Lower leg skin (tissue), 4 donors: Measurements from ENCODE around the gene TP53AIP1. TPM values are rescaled to one million over a fixed set of nuclear protein-coding genes. Genes with fewer than 3 reads are reported as not detected.

Experiments used
- DNase-seq, 2 donors: peaks; one replicate each; pipeline ENCODE4 v3.0.0-alpha.2; 2019; ENCODE audit warnings: low spot score in 2 of 2
- H3K4me3 ChIP-seq: fragments of 200-600 bp; sonication (generic); 2 replicates; pipeline ENCODE4 v1.5.1; 2017; ENCODE audit warnings: mild to moderate bottlenecking, low read depth; ENCODE audit not compliant: poor library complexity, severe bottlenecking
- CTCF ChIP-seq, 3 donors: fragments of 450-650 bp; IDR thresholded peaks; one replicate each; pipeline ENCODE4 v1.5.1; 2016; ENCODE audit warnings: antibody characterized with exemption in 3 of 3, mild to moderate bottlenecking in 3 of 3, moderate library complexity in 2 of 3
- POLR2A ChIP-seq, 2 donors: fragments of 450-650 bp; IDR thresholded peaks; one replicate each; pipeline ENCODE4 v1.6.1; 2016 to 2017; ENCODE audit warnings: antibody characterized with exemption in 2 of 2, mild to moderate bottlenecking in 1 of 2, moderate library complexity in 1 of 2
- WGBS, 2 donors: methylation state at CpG; one replicate each; pipeline ENCODE4 v1.1.5; 2018; 5-methylcytosine and 5-hydroxymethylcytosine counted together
- intact Hi-C: fragments of 100-400 bp; cut with DNase I; formaldehyde crosslinking; loops from one replicate; pipeline ENCODE4 v1.15.0; 2023; ENCODE audit warnings: low total_unique reads
- total RNA-seq, 4 donors: library from RNA; depleted of rRNA; stranded (reverse); fragments of >200 nt; gene quantifications; one replicate each; pipeline ENCODE4 v1.1.0, GENCODE V29; 2016

Gene TP53AIP1
- total RNA-seq, 4 donors from 2014 or later, result 9.2 to 17.3 (median 16.2) TPM

- intact Hi-C loops, result no loop called here
- no peak for DNase-seq
- WGBS, 2 donors, result 22% methylated on average over 4 to 9 of the region's 9 CpGs
- TF ChIP-seq CTCF (IDR thresholded peaks at IDR 0.05), result no peak
- TF ChIP-seq POLR2A (IDR thresholded peaks at IDR 0.05), result no peak
- no peak overlapping the region for H3K4me3 ChIP-seq
These were observed 52.5 kb downstream of the TP53AIP1 start for GRCh38 chr11:128890216-128890542.

GRCh38 chr11:128889657-128890213 is 52.9 kb downstream of the TP53AIP1 start:
- 66 to 85% methylated on average over 3 to 7 of the region's 8 CpGs for WGBS, 2 donors
- no peak overlapping the region for H3K4me3 ChIP-seq
- TF ChIP-seq CTCF (IDR thresholded peaks at IDR 0.05), result no peak
- TF ChIP-seq POLR2A (IDR thresholded peaks at IDR 0.05), result no peak
- no peak for DNase-seq
- intact Hi-C loops, result no loop called here

- no peak for DNase-seq
- 51 to 65% methylated on average over 15 of the region's 15 CpGs for WGBS, 2 donors
- H3K4me3 ChIP-seq, result no peak overlapping the region
- TF ChIP-seq CTCF (IDR thresholded peaks at IDR 0.05) (no peak), POLR2A (IDR thresholded peaks at IDR 0.05) (no peak)
- intact Hi-C loops, result no loop called here
These were observed 54.4 kb downstream of the TP53AIP1 start for GRCh38 chr11:128888034-128888985.

- DNase-seq, result no peak
- no peak overlapping the region for H3K4me3 ChIP-seq
- intact Hi-C loops, result no loop called here
- 21 to 45% methylated on average over 5 of the region's 5 CpGs for WGBS, 2 donors
- TF ChIP-seq POLR2A (IDR thresholded peaks at IDR 0.05) (no peak), CTCF (IDR thresholded peaks at IDR 0.05) (no peak)
These were observed 56.1 kb downstream of the TP53AIP1 start for GRCh38 chr11:128886406-128887124.

Other genes with a start within 250 kb of the TP53AIP1 start
- gene FLI1, start 248.8 kb downstream of the TP53AIP1 start, total RNA-seq, result 10 to 100 TPM in 1 of 4 donors, 1 to 10 TPM in 3; 3.8 to 16.5 (median 6.8) TPM
- gene KCNJ1, start 75.6 kb downstream of the TP53AIP1 start, total RNA-seq, result under 1 TPM in 3 of 4 donors, not detected in 1; 0.10 to 0.88 (median 0.42) TPM
- gene KCNJ5, start 51.5 kb downstream of the TP53AIP1 start, total RNA-seq, result 1 to 10 TPM in 1 of 4 donors, under 1 TPM in 2, not detected in 1; 0.15 to 1.0 (median 0.59) TPM
- gene ARHGAP32, start 249.5 kb upstream of the TP53AIP1 start, total RNA-seq, result 10 to 100 TPM; 49.1 to 54.9 (median 49.3) TPM